HepG2 (cell line): ENCODE data around the gene SIN3A. TPM values are rescaled to one million over a fixed set of nuclear protein-coding genes. Genes with fewer than 3 reads are reported as not detected.

ENCODE experiments used
- ATAC-seq: fragments of 200-7000 bp; cut with Tn5 transposase; 3 replicates; pipeline ENCODE4 v1.9.1; 2020; ENCODE audit warnings: mild to moderate bottlenecking, moderate library complexity
- BruUV-seq: library from RNA; stranded (reverse); fragments of 400-500 nt; replicated peaks from 2 replicates; lab custom pipeline; 2021; lab: Mats Ljungman, UMichigan
- CTCF ChIA-PET: fragments of 300-600 bp; formaldehyde crosslinking; extraction: SDS; loops from one replicate; lab custom pipeline; 2021; ENCODE audit warnings: low total read pairs, inconsistent platforms, low intra/inter-chr PET ratio; lab: Yijun Ruan, JAX
- POLR2A ChIA-PET: fragments of 350-600 bp; sonication (Branson Sonifier 250); formaldehyde crosslinking; loops from one replicate; lab custom pipeline; 2020; ENCODE audit warnings: antibody characterized with exemption, inconsistent platforms; lab: Yijun Ruan, JAX
- DNase-seq: peaks from one replicate; pipeline ENCODE4 v3.0.0-alpha.2; 2015; ENCODE audit warnings: low spot score
- FAIRE-seq: peaks from 3 replicates; lab custom pipeline; 2011; peaks lifted over from hg19 to GRCh38; lab: Jason Lieb, UNC
- H2AFZ ChIP-seq: one replicate; pipeline ENCODE4 v1.6.1; 2011; ENCODE audit warnings: low read length, inconsistent platforms
- H3K27ac ChIP-seq: fragments of 300-600 bp; 3 replicates; pipeline ENCODE4 v1.8.0; 2011; ENCODE audit warnings: mixed run types, mild to moderate bottlenecking, mixed read lengths, low read length, inconsistent platforms; ENCODE audit not compliant: insufficient read depth; ENCODE audit errors: extremely low read length
- H3K27me3 ChIP-seq, 2 experiments: fragments of 200-600 bp in 1 of 2; 2 replicates in 1 of 2; 3 replicates in 1 of 2; pipeline versions ENCODE4 v1.6.0 to v1.8.0; 2011; ENCODE audit warnings: low read length in 2 of 2, mild to moderate bottlenecking in 2 of 2, moderate library complexity in 2 of 2, inconsistent platforms in 1 of 2; ENCODE audit not compliant: insufficient read depth in 2 of 2, control insufficient read depth in 1 of 2
- H3K36me3 ChIP-seq, 2 experiments: fragments of 200-600 bp in 1 of 2; replicated peaks in 1 of 2; 2 replicates in 1 of 2; 3 replicates in 1 of 2; pipeline versions ENCODE4 v1.5.1 to v1.8.0; 2011; ENCODE audit warnings: low read length in 2 of 2, inconsistent platforms in 1 of 2; ENCODE audit not compliant: insufficient read depth in 2 of 2, control insufficient read depth in 1 of 2
- H3K4me1 ChIP-seq: 2 replicates; pipeline ENCODE4 v1.5.1; 2012; ENCODE audit warnings: low read length, inconsistent platforms; ENCODE audit not compliant: insufficient read depth
- H3K4me2 ChIP-seq: 2 replicates; pipeline ENCODE4 v1.6.0; 2011; ENCODE audit warnings: low read depth, low read length, inconsistent platforms
- H3K4me3 ChIP-seq, 3 experiments: fragments of 200-600 bp in 1 of 3; sonication (generic), shearing (Covaris generic) in 1 of 3; replicated peaks in 1 of 3; 2 replicates each; pipeline ENCODE4 v1.5.1; 2011 to 2016; ENCODE audit warnings: low read length in 3 of 3, inconsistent platforms in 2 of 3, low read depth in 2 of 3, mild to moderate bottlenecking in 2 of 3, control low read depth in 1 of 3, mixed read lengths in 1 of 3; ENCODE audit not compliant: insufficient read depth in 1 of 3
- H3K79me2 ChIP-seq: one replicate; pipeline ENCODE4 v1.6.1; 2011; ENCODE audit warnings: low read length, inconsistent platforms; ENCODE audit not compliant: insufficient read depth
- H3K9ac ChIP-seq: 2 replicates; pipeline ENCODE4 v1.6.0; 2011; ENCODE audit warnings: mild to moderate bottlenecking, low read depth, low read length, inconsistent platforms; ENCODE audit not compliant: insufficient read depth
- H3K9me3 ChIP-seq: 2 replicates; pipeline ENCODE4 v1.5.1; 2012; ENCODE audit warnings: mild to moderate bottlenecking, low read length
- H4K20me1 ChIP-seq: 2 replicates; pipeline ENCODE4 v1.6.0; 2011; ENCODE audit warnings: inconsistent platforms, mild to moderate bottlenecking, low read length, moderate library complexity; ENCODE audit not compliant: insufficient read depth
- ARHGAP35 ChIP-seq: sonication (generic); formaldehyde crosslinking; IDR thresholded peaks from 2 replicates; pipeline ENCODE4 v1.9.0; 2022; ENCODE audit warnings: mild to moderate bottlenecking, inconsistent platforms, moderate library complexity, missing genetic modification reagents, borderline replicate concordance
- ARNTL ChIP-seq: sonication (generic); formaldehyde crosslinking; IDR thresholded peaks from 2 replicates; pipeline ENCODE4 v1.4.0; 2020; ENCODE audit warnings: mild to moderate bottlenecking, missing genetic modification reagents
- CENPT ChIP-seq: sonication (generic); formaldehyde crosslinking; IDR thresholded peaks from 2 replicates; pipeline ENCODE4 v1.8.0; 2022; ENCODE audit warnings: low read depth, mild to moderate bottlenecking, moderate library complexity, missing genetic modification reagents
- FOXP4 ChIP-seq: sonication (generic); formaldehyde crosslinking; IDR thresholded peaks from 2 replicates; pipeline ENCODE4 v1.4.0; 2020; ENCODE audit warnings: missing genetic modification reagents
- MED8 ChIP-seq: sonication (generic); formaldehyde crosslinking; IDR thresholded peaks from 2 replicates; pipeline ENCODE4 v1.8.1; 2023; ENCODE audit warnings: mild to moderate bottlenecking, missing genetic modification reagents; ENCODE audit not compliant: insufficient replicate concordance
- MIER3 ChIP-seq: IDR thresholded peaks from 2 replicates; pipeline ENCODE4 v1.6.1; 2016; ENCODE audit warnings: missing compliant biosample characterization, borderline replicate concordance
- ZNF124 ChIP-seq: sonication (generic); formaldehyde crosslinking; IDR thresholded peaks from 2 replicates; pipeline ENCODE4 v1.4.0; 2020; ENCODE audit warnings: missing genetic modification reagents
- ZNF205 ChIP-seq: IDR thresholded peaks from 2 replicates; pipeline ENCODE4 v1.6.1; 2018; ENCODE audit warnings: missing biosample characterization, missing genetic modification reagents
- ZNF468 ChIP-seq: sonication (generic); formaldehyde crosslinking; IDR thresholded peaks from 2 replicates; pipeline ENCODE4 v1.8.0; 2022; ENCODE audit warnings: mild to moderate bottlenecking, moderate library complexity, missing genetic modification reagents
- ZNF644 ChIP-seq: IDR thresholded peaks from 2 replicates; pipeline ENCODE4 v1.6.1; 2016; ENCODE audit warnings: low read depth
- WGBS: methylation state at CpG from one replicate; pipeline ENCODE4 v1.1.6; 2017; ENCODE audit warnings: low lambda C conversion rate; 5-methylcytosine and 5-hydroxymethylcytosine counted together
- in situ Hi-C: cut with HindIII; loops from 2 replicates; pipeline ENCODE4 v1.10.0; 2017; ENCODE audit warnings: low pct_unique_long_range_greater_than_20kb; ENCODE audit not compliant: extremely low pct_ligation_motif_present
- intact Hi-C: fragments of 100-400 bp; cut with micrococcal nuclease; formaldehyde crosslinking; loops from one replicate; pipeline ENCODE4 v1.10.0; 2022; ENCODE audit not compliant: unreplicated experiment
- polyA plus RNA-seq, 8 experiments: library from polyadenylated mRNA; depleted of rRNA in 3 of 8; stranded (reverse) in 7 of 8; unstranded in 1 of 8; fragments of >200 nt; fragmentation: Illumina TruSeq in 4 of 8; extraction: Trizol in 4 of 8; gene quantifications; 2 replicates each; pipeline versions ENCODE4 v1.2.1 to v1.2.3, GENCODE V29; 2011 to 2016; ENCODE audit warnings: low read depth in 4 of 8, missing spikeins in 1 of 8, mixed read lengths in 1 of 8; ENCODE audit not compliant: insufficient read depth in 1 of 8
- total RNA-seq, 5 experiments: library from RNA; depleted of rRNA; stranded (reverse); fragments of >200 nt; fragmentation: Illumina TruSeq; extraction: Trizol; gene quantifications; 2 replicates each; pipeline ENCODE4 v1.2.3, GENCODE V29; 2016; ENCODE audit warnings: low read depth in 1 of 5
- TF ChIP-seq, protein P1 (sequence below): sonication (generic); formaldehyde crosslinking; IDR thresholded peaks from 2 replicates; pipeline ENCODE4 v1.5.0; 2020; ENCODE audit warnings: mild to moderate bottlenecking, missing genetic modification reagents
- TF ChIP-seq, protein P2 (sequence below): IDR thresholded peaks from 2 replicates; pipeline ENCODE4 v1.6.1; 2012; ENCODE audit warnings: inconsistent platforms
- TF ChIP-seq, protein P3 (sequence below): sonication (generic); formaldehyde crosslinking; IDR thresholded peaks from 2 replicates; pipeline ENCODE4 v1.4.0; 2020; ENCODE audit warnings: mild to moderate bottlenecking, low read depth, missing genetic modification reagents

Gene SIN3A
- total and polyA plus RNA-seq, 2 of the 13 experiments (the other 11 are each of a cell fraction or from before 2014, with no cell fraction given) = 16.1 to 28.1 TPM

- TF ChIP-seq, protein P1, sequence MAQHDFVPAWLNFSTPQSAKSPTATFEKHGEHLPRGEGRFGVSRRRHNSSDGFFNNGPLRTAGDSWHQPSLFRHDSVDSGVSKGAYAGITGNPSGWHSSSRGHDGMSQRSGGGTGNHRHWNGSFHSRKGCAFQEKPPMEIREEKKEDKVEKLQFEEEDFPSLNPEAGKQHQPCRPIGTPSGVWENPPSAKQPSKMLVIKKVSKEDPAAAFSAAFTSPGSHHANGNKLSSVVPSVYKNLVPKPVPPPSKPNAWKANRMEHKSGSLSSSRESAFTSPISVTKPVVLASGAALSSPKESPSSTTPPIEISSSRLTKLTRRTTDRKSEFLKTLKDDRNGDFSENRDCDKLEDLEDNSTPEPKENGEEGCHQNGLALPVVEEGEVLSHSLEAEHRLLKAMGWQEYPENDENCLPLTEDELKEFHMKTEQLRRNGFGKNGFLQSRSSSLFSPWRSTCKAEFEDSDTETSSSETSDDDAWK = no peak
- TF ChIP-seq, protein P2, sequence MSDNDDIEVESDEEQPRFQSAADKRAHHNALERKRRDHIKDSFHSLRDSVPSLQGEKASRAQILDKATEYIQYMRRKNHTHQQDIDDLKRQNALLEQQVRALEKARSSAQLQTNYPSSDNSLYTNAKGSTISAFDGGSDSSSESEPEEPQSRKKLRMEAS = no peak
- no peak for TF ChIP-seq MED8
- TF ChIP-seq ARNTL = no peak
- TF ChIP-seq ARHGAP35 = no peak
- no peak for TF ChIP-seq FOXP4 (CRISPR knock-in tag)
- TF ChIP-seq ZNF205 (CRISPR knock-in tag) = no peak
- TF ChIP-seq MIER3 = no peak
- no peak for TF ChIP-seq CENPT (CRISPR knock-in tag)
- TF ChIP-seq, protein P3, sequence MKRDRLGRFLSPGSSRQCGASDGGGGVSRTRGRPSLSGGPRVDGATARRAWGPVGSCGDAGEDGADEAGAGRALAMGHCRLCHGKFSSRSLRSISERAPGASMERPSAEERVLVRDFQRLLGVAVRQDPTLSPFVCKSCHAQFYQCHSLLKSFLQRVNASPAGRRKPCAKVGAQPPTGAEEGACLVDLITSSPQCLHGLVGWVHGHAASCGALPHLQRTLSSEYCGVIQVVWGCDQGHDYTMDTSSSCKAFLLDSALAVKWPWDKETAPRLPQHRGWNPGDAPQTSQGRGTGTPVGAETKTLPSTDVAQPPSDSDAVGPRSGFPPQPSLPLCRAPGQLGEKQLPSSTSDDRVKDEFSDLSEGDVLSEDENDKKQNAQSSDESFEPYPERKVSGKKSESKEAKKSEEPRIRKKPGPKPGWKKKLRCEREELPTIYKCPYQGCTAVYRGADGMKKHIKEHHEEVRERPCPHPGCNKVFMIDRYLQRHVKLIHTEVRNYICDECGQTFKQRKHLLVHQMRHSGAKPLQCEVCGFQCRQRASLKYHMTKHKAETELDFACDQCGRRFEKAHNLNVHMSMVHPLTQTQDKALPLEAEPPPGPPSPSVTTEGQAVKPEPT = no peak
- no peak for TF ChIP-seq ZNF644 (CRISPR knock-in tag)
- TF ChIP-seq ZNF124 (CRISPR knock-in tag) = no peak
- no peak for TF ChIP-seq ZNF468 (CRISPR knock-in tag)
- no peak for ATAC-seq
- FAIRE-seq = no peak
- peak overlapping the region; percentile 92 for H3K4me2 ChIP-seq
- CTCF ChIA-PET = no interaction called here
- H3K27me3 ChIP-seq = no peaks in the 10 kb centered on the region; a peak in 1 of 5 replicates
- H2AFZ ChIP-seq = no peak overlapping the region
- no peaks in the 10 kb centered on the region for H3K36me3 ChIP-seq
- H3K27ac ChIP-seq = no peak overlapping the region
- peak overlapping the region; percentile 90 for H3K9ac ChIP-seq
- peaks cover 11% of the 10 kb centered on the region for H3K79me2 ChIP-seq
- intact Hi-C loops = loop anchor here (1.0 kb wide), 1 partner anchor 33 kb away; no protein-coding TSS in a partner anchor
- H3K4me1 ChIP-seq = peaks cover 55% of the 10 kb centered on the region
- in situ Hi-C loops = no loop called here
- peaks cover 6% of the 10 kb centered on the region; the same call in 1 of the 2 replicates for H4K20me1 ChIP-seq
- POLR2A ChIA-PET = interaction anchor here (7.8 kb wide), 1 partner anchor 88 kb away, joined by 185 read pairs; the partner anchor contains the start of gene MAN2C1
- H3K4me3 ChIP-seq = peak overlapping the region; percentile 91 to 93 (median 93)
- no peak for DNase-seq
- no TSS peak for BruUV-seq
- WGBS = 1% methylated on average over 6 of the region's 6 CpGs
- no peaks in the 10 kb centered on the region for H3K9me3 ChIP-seq
These were observed 5.2 kb upstream of the SIN3A start for GRCh38 chr15:75456710-75457109.
